Keratinocyte (primary cell): ENCODE measurements around the gene CACNA1B.

ENCODE experiments used
- EZH2 ChIP-seq: IDR thresholded peaks from one replicate; pipeline ENCODE4 v1.6.1; 2012; ENCODE audit warnings: inconsistent platforms, mild to moderate bottlenecking, low read length, moderate library complexity
- TF ChIP-seq, protein P1 (sequence below), 3 experiments: IDR thresholded peaks in 1 of 3; conservative IDR thresholded peaks in 1 of 3; optimal IDR thresholded peaks in 1 of 3; 2 replicates in 2 of 3; 3 replicates in 1 of 3; pipeline versions ENCODE3 to v1.5.1; 2011; ENCODE audit warnings: low read length in 3 of 3, mild to moderate bottlenecking in 3 of 3, moderate library complexity in 2 of 3, control low read depth in 1 of 3, inconsistent platforms in 1 of 3; ENCODE audit not compliant: insufficient read depth in 2 of 3; ENCODE audit errors: extremely low read depth in 1 of 3

DNA sequence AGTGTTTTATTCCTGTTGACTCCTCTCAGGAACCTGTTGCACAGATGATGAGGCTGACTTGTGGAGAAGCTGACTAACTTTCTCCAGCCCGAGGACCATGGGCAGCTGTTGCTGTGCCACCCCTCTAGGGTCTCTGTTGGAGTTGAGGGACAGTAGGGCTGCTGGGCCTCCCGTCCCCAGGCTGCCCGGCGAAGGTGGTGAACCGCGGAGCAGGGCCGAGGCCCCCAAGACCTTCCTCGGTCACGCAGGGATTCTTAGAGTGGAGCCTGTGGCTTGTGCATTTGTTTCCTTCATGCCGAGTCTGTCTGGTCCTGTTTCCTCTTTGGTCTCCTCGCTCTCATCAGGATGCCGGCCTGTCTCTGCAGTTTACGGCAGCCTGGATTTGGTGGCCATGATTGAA, 40.2 kb downstream of the CACNA1B start:
- TF ChIP-seq, protein P1, sequence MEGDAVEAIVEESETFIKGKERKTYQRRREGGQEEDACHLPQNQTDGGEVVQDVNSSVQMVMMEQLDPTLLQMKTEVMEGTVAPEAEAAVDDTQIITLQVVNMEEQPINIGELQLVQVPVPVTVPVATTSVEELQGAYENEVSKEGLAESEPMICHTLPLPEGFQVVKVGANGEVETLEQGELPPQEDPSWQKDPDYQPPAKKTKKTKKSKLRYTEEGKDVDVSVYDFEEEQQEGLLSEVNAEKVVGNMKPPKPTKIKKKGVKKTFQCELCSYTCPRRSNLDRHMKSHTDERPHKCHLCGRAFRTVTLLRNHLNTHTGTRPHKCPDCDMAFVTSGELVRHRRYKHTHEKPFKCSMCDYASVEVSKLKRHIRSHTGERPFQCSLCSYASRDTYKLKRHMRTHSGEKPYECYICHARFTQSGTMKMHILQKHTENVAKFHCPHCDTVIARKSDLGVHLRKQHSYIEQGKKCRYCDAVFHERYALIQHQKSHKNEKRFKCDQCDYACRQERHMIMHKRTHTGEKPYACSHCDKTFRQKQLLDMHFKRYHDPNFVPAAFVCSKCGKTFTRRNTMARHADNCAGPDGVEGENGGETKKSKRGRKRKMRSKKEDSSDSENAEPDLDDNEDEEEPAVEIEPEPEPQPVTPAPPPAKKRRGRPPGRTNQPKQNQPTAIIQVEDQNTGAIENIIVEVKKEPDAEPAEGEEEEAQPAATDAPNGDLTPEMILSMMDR (optimal IDR thresholded peaks at IDR 0.05 in 1 of 3, IDR thresholded peaks at IDR 0.05 in 1 of 3, conservative IDR thresholded peaks at IDR 0.05 in 1 of 3; ENCODE audit: extremely low read depth in 1 of 3, insufficient read depth in 2 of 3, low read length in 3 of 3) = no peak
- TF ChIP-seq EZH2 = no peak
